ENCODE data around the gene IFRD2. TPM values are rescaled to one million over a fixed set of nuclear protein-coding genes. Genes with fewer than 3 reads are reported as not detected.

Gene IFRD2
- total and polyA plus RNA-seq, 2 experiments from 2014 or later, result 85.4 to 90.2 TPM

- peaks cover 6% of the 10 kb centered on the region; the same call in 1 of the 2 replicates for H3F3A ChIP-seq (ENCODE audit: insufficient read depth)
- peak overlapping the region; percentile 84 for H3K9ac ChIP-seq
- peak overlapping the region; percentile 64 for H3K27ac ChIP-seq
- no peak overlapping the region for H2AFZ ChIP-seq
- H3K79me2 ChIP-seq (ENCODE audit: insufficient read depth), result peaks cover 17% of the 10 kb centered on the region
- H3K9me2 ChIP-seq (ENCODE audit: insufficient read depth), result no peaks in the 10 kb centered on the region
- peak overlapping the region; percentile 71 for H3K4me2 ChIP-seq (ENCODE audit: unreplicated experiment)
- H4K20me1 ChIP-seq (ENCODE audit: insufficient read depth), result no peaks in the 10 kb centered on the region
- in situ Hi-C loops (cut with MboI), result no loop called here
- TF ChIP-seq EZH2 (IDR thresholded peaks at IDR 0.05; ENCODE audit: insufficient read depth, poor library complexity, severe bottlenecking) (no peak), EZH2phosphoT487 (IDR thresholded peaks at IDR 0.05; ENCODE audit: insufficient read depth, low read depth) (no peak)
- H3K27me3 ChIP-seq (replicated peaks; ENCODE audit: insufficient read depth), result no peaks in the 10 kb centered on the region
- H3K36me3 ChIP-seq (ENCODE audit: low read depth), result peaks cover 13% of the 10 kb centered on the region
- H3K9me3 ChIP-seq (ENCODE audit: low read depth), result no peaks in the 10 kb centered on the region
- no peak for DNase-seq
- peak overlapping the region; percentile 67 for H3K4me3 ChIP-seq
- WGBS, 2 experiments (ENCODE audit: low coverage in 1 of 2, low lambda C conversion rate in 2 of 2, missing lambda C conversion rate in 2 of 2), result 51 to 59% methylated on average over 5 of the region's 5 CpGs
- H3K4me1 ChIP-seq (ENCODE audit: insufficient read depth), result peaks cover 19% of the 10 kb centered on the region
Measured at GRCh38 chr3:50260942-50261441, 31.2 kb downstream of the IFRD2 start.

- Histone ChIP-seq H2AFZ (peak overlapping the region; percentile 43; the same call in 1 of the 2 replicates), H3K36me3 (ENCODE audit: low read depth) (peaks cover 13% of the 10 kb centered on the region), H3K4me1 (ENCODE audit: insufficient read depth) (peaks cover 18% of the 10 kb centered on the region), H3K79me2 (ENCODE audit: insufficient read depth) (peaks cover 22% of the 10 kb centered on the region), H3K27ac (peak overlapping the region; percentile 64), H3K4me2 (ENCODE audit: unreplicated experiment) (peak overlapping the region; percentile 71), H3K4me3 (peak overlapping the region; percentile 67), H3K9me2 (ENCODE audit: insufficient read depth) (no peaks in the 10 kb centered on the region), H4K20me1 (ENCODE audit: insufficient read depth) (no peaks in the 10 kb centered on the region), H3K27me3 (replicated peaks; ENCODE audit: insufficient read depth) (no peaks in the 10 kb centered on the region), H3F3A (ENCODE audit: insufficient read depth) (peaks cover 6% of the 10 kb centered on the region; the same call in 1 of the 2 replicates), H3K9me3 (ENCODE audit: low read depth) (no peaks in the 10 kb centered on the region), H3K9ac (peak overlapping the region; percentile 84)
- peak; percentile 95 for DNase-seq
- in situ Hi-C loops (cut with MboI), result no loop called here
- TF ChIP-seq EZH2 (IDR thresholded peaks at IDR 0.05; ENCODE audit: insufficient read depth, poor library complexity, severe bottlenecking), result no peak
- no peak for TF ChIP-seq EZH2phosphoT487 (IDR thresholded peaks at IDR 0.05; ENCODE audit: insufficient read depth, low read depth)
- 4 to 5% methylated on average over 36 to 55 of the region's 70 CpGs for WGBS, 2 experiments (ENCODE audit: low coverage in 1 of 2, low lambda C conversion rate in 2 of 2, missing lambda C conversion rate in 2 of 2)
Measured at GRCh38 chr3:50260027-50260941, 31.9 kb downstream of the IFRD2 start.

- in situ Hi-C loops (cut with MboI), result no loop called here
- no peak overlapping the region for H3K4me2 ChIP-seq (ENCODE audit: unreplicated experiment)
- H3K79me2 ChIP-seq (ENCODE audit: insufficient read depth), result peaks cover 29% of the 10 kb centered on the region
- no peaks in the 10 kb centered on the region for H3K27me3 ChIP-seq (replicated peaks; ENCODE audit: insufficient read depth)
- peak overlapping the region; percentile 53 for H3K27ac ChIP-seq
- no peaks in the 10 kb centered on the region for H4K20me1 ChIP-seq (ENCODE audit: insufficient read depth)
- H3K36me3 ChIP-seq (ENCODE audit: low read depth), result peaks cover 13% of the 10 kb centered on the region
- H3K9me2 ChIP-seq (ENCODE audit: insufficient read depth), result no peaks in the 10 kb centered on the region
- H3F3A ChIP-seq (ENCODE audit: insufficient read depth), result peaks cover 6% of the 10 kb centered on the region; the same call in 1 of the 2 replicates
- no peaks in the 10 kb centered on the region for H3K9me3 ChIP-seq (ENCODE audit: low read depth)
- peak overlapping the region; percentile 84 for H3K9ac ChIP-seq
- no peak overlapping the region for H3K4me3 ChIP-seq
- TF ChIP-seq EZH2 (IDR thresholded peaks at IDR 0.05; ENCODE audit: insufficient read depth, poor library complexity, severe bottlenecking), result no peak
- TF ChIP-seq EZH2phosphoT487 (IDR thresholded peaks at IDR 0.05; ENCODE audit: insufficient read depth, low read depth), result no peak
- no peak for DNase-seq
- peaks cover 13% of the 10 kb centered on the region for H3K4me1 ChIP-seq (ENCODE audit: insufficient read depth)
- WGBS, 2 experiments (ENCODE audit: low coverage in 1 of 2, low lambda C conversion rate in 2 of 2, missing lambda C conversion rate in 2 of 2), result 58 to 64% methylated on average over 18 of the region's 18 CpGs
- no peak overlapping the region for H2AFZ ChIP-seq
Measured at GRCh38 chr3:50259432-50260026, 32.7 kb downstream of the IFRD2 start.

GRCh38 chr3:50258979-50259378 is 33.2 kb downstream of the IFRD2 start:
- peaks cover 9% of the 10 kb centered on the region for H3K4me1 ChIP-seq (ENCODE audit: insufficient read depth)
- peaks cover 35% of the 10 kb centered on the region for H3K79me2 ChIP-seq (ENCODE audit: insufficient read depth)
- H3K36me3 ChIP-seq (ENCODE audit: low read depth), result peaks cover 13% of the 10 kb centered on the region
- H3K9ac ChIP-seq, result no peak overlapping the region
- 0 out of 2 replicates have a peak overlapping the region, but pooled peaks have one; percentile 4 for H3K27ac ChIP-seq
- H3K9me2 ChIP-seq (ENCODE audit: insufficient read depth), result no peaks in the 10 kb centered on the region
- in situ Hi-C loops (cut with MboI), result no loop called here
- H2AFZ ChIP-seq, result no peak overlapping the region
- WGBS, 2 experiments (ENCODE audit: low coverage in 1 of 2, low lambda C conversion rate in 2 of 2, missing lambda C conversion rate in 2 of 2), result 46 to 54% methylated on average over 16 of the region's 16 CpGs
- no peaks in the 10 kb centered on the region for H3K27me3 ChIP-seq (replicated peaks; ENCODE audit: insufficient read depth)
- H4K20me1 ChIP-seq (ENCODE audit: insufficient read depth), result no peaks in the 10 kb centered on the region
- no peaks in the 10 kb centered on the region for H3K9me3 ChIP-seq (ENCODE audit: low read depth)
- no peak for DNase-seq
- no peak overlapping the region for H3K4me2 ChIP-seq (ENCODE audit: unreplicated experiment)
- no peak for TF ChIP-seq EZH2 (IDR thresholded peaks at IDR 0.05; ENCODE audit: insufficient read depth, poor library complexity, severe bottlenecking)
- TF ChIP-seq EZH2phosphoT487 (IDR thresholded peaks at IDR 0.05; ENCODE audit: insufficient read depth, low read depth), result no peak
- H3K4me3 ChIP-seq, result no peak overlapping the region
- peaks cover 6% of the 10 kb centered on the region; the same call in 1 of the 2 replicates for H3F3A ChIP-seq (ENCODE audit: insufficient read depth)
